Measurements from ENCODE around the gene HEXB. TPM values are rescaled to one million over a fixed set of nuclear protein-coding genes. Genes with fewer than 3 reads are reported as not detected.

Gene HEXB
- total and polyA plus RNA-seq, 2 of the 13 experiments (the other 11 are each of a cell fraction or from before 2014, with no cell fraction given) = 100 to 104 TPM

- 0 out of 2 replicates have a peak, but pooled peaks have one; percentile 10 for TF ChIP-seq ZNF557 (CRISPR knock-in tag; IDR thresholded peaks at IDR 0.05)
- TF ChIP-seq, protein P1, sequence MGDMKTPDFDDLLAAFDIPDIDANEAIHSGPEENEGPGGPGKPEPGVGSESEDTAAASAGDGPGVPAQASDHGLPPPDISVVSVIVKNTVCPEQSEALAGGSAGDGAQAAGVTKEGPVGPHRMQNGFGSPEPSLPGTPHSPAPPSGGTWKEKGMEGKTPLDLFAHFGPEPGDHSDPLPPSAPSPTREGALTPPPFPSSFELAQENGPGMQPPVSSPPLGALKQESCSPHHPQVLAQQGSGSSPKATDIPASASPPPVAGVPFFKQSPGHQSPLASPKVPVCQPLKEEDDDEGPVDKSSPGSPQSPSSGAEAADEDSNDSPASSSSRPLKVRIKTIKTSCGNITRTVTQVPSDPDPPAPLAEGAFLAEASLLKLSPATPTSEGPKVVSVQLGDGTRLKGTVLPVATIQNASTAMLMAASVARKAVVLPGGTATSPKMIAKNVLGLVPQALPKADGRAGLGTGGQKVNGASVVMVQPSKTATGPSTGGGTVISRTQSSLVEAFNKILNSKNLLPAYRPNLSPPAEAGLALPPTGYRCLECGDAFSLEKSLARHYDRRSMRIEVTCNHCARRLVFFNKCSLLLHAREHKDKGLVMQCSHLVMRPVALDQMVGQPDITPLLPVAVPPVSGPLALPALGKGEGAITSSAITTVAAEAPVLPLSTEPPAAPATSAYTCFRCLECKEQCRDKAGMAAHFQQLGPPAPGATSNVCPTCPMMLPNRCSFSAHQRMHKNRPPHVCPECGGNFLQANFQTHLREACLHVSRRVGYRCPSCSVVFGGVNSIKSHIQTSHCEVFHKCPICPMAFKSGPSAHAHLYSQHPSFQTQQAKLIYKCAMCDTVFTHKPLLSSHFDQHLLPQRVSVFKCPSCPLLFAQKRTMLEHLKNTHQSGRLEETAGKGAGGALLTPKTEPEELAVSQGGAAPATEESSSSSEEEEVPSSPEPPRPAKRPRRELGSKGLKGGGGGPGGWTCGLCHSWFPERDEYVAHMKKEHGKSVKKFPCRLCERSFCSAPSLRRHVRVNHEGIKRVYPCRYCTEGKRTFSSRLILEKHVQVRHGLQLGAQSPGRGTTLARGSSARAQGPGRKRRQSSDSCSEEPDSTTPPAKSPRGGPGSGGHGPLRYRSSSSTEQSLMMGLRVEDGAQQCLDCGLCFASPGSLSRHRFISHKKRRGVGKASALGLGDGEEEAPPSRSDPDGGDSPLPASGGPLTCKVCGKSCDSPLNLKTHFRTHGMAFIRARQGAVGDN (CRISPR knock-in tag; IDR thresholded peaks at IDR 0.05) = peak; percentile 69
- TF ChIP-seq HMGA1 (CRISPR knock-in tag; conservative IDR thresholded peaks at IDR 0.05) = no peak
- no peak for TF ChIP-seq ZNF205 (CRISPR knock-in tag; IDR thresholded peaks at IDR 0.05)
- TF ChIP-seq ZNF468 (CRISPR knock-in tag; IDR thresholded peaks at IDR 0.05) = no peak
- TF ChIP-seq, protein P2, sequence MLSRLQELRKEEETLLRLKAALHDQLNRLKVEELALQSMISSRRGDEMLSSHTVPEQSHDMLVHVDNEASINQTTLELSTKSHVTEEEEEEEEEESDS (CRISPR knock-in tag; IDR thresholded peaks at IDR 0.05; ENCODE audit: borderline replicate concordance) = no peak
- TF ChIP-seq SIX1 (CRISPR knock-in tag; IDR thresholded peaks at IDR 0.05; ENCODE audit: borderline replicate concordance) = 0 out of 2 replicates have a peak, but pooled peaks have one; percentile 2
- TF ChIP-seq TCF7L2 (IDR thresholded peaks at IDR 0.05; ENCODE audit: low read depth, low read length) = no peak
- 0 out of 2 replicates have a peak, but pooled peaks have one; percentile 47 for TF ChIP-seq ZNF253 (CRISPR knock-in tag; IDR thresholded peaks at IDR 0.05; ENCODE audit: borderline replicate concordance)
- TF ChIP-seq MEIS1 (CRISPR knock-in tag; IDR thresholded peaks at IDR 0.05; ENCODE audit: borderline replicate concordance) = no peak
- TF ChIP-seq, protein P3, sequence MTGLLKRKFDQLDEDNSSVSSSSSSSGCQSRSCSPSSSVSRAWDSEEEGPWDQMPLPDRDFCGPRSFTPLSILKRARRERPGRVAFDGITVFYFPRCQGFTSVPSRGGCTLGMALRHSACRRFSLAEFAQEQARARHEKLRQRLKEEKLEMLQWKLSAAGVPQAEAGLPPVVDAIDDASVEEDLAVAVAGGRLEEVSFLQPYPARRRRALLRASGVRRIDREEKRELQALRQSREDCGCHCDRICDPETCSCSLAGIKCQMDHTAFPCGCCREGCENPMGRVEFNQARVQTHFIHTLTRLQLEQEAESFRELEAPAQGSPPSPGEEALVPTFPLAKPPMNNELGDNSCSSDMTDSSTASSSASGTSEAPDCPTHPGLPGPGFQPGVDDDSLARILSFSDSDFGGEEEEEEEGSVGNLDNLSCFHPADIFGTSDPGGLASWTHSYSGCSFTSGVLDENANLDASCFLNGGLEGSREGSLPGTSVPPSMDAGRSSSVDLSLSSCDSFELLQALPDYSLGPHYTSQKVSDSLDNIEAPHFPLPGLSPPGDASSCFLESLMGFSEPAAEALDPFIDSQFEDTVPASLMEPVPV (CRISPR knock-in tag; IDR thresholded peaks at IDR 0.05) = no peak
- 0 out of 2 replicates have a peak, but pooled peaks have one; percentile 28 for TF ChIP-seq ZSCAN30 (CRISPR knock-in tag; IDR thresholded peaks at IDR 0.05)
- no peak for TF ChIP-seq ZNF24 (IDR thresholded peaks at IDR 0.05)
- TF ChIP-seq GABPB1 (CRISPR knock-in tag; IDR thresholded peaks at IDR 0.05) = peak; percentile 61; the same call in 1 of the 2 replicates
- TF ChIP-seq EHMT2 (IDR thresholded peaks at IDR 0.05; ENCODE audit: borderline replicate concordance, low read depth, low read length) = no peak
- TF ChIP-seq MED8 (CRISPR knock-in tag; IDR thresholded peaks at IDR 0.05; ENCODE audit: insufficient replicate concordance) = peak; percentile 50
- TF ChIP-seq RFX3 (CRISPR knock-in tag; IDR thresholded peaks at IDR 0.05) = no peak
- TF ChIP-seq ZNF788 (CRISPR knock-in tag; IDR thresholded peaks at IDR 0.05; ENCODE audit: borderline replicate concordance) = no peak
- TF ChIP-seq BCL3 (CRISPR knock-in tag; IDR thresholded peaks at IDR 0.05) = no peak
- peak; percentile 82 for TF ChIP-seq ZFP37 (CRISPR knock-in tag; IDR thresholded peaks at IDR 0.05; ENCODE audit: borderline replicate concordance)
Observed at GRCh38 chr5:74640954-74641734, 43.9 kb upstream of the HEXB start (continued).

Data from HepG2 (cell line).